Keratinocyte (primary cell): ENCODE data around the gene AAMP. TPM values are rescaled to one million over a fixed set of nuclear protein-coding genes. Genes with fewer than 3 reads are reported as not detected.
A peak's percentile ranks its signal among the peaks of the same experiment; 100 is the strongest.

Source experiments
- DNase-seq: peaks from one replicate; pipeline ENCODE4 v3.0.0-alpha.2; 2011; ENCODE audit warnings: low read depth, missing footprints, low spot score
- FAIRE-seq: peaks from 2 replicates; lab custom pipeline; 2011; peaks lifted over from hg19 to GRCh38; lab: Jason Lieb, UNC
- H2AFZ ChIP-seq: 2 replicates; pipeline ENCODE4 v1.6.0; 2012; ENCODE audit warnings: low read length, control low read depth, inconsistent platforms; ENCODE audit not compliant: control insufficient read depth
- H3K27ac ChIP-seq: 2 replicates; pipeline ENCODE4 v1.5.1; 2011; ENCODE audit warnings: low read length; ENCODE audit not compliant: control insufficient read depth, insufficient read depth
- H3K27me3 ChIP-seq: 3 replicates; pipeline ENCODE4 v1.6.0; 2011; ENCODE audit warnings: low read length; ENCODE audit not compliant: control insufficient read depth, insufficient read depth; ENCODE audit errors: extremely low read depth
- H3K36me3 ChIP-seq, 2 experiments: 2 replicates in 1 of 2; 3 replicates in 1 of 2; pipeline ENCODE4 v1.5.1; 2011; ENCODE audit warnings: low read length in 2 of 2, mild to moderate bottlenecking in 1 of 2; ENCODE audit not compliant: control insufficient read depth in 2 of 2, insufficient read depth in 2 of 2; ENCODE audit errors: extremely low read depth in 1 of 2
- H3K4me1 ChIP-seq: 3 replicates; pipeline ENCODE4 v1.5.1; 2011; ENCODE audit warnings: low read length; ENCODE audit not compliant: control insufficient read depth, insufficient read depth; ENCODE audit errors: extremely low read depth
- H3K4me2 ChIP-seq: 3 replicates; pipeline ENCODE4 v1.6.0; 2011; ENCODE audit warnings: low read depth, low read length; ENCODE audit not compliant: control insufficient read depth, insufficient read depth; ENCODE audit errors: extremely low read depth
- H3K4me3 ChIP-seq, 3 experiments: fragments of 200-600 bp in 1 of 3; sonication (generic) in 1 of 3; 2 replicates in 2 of 3; 3 replicates in 1 of 3; pipeline ENCODE4 v1.5.1; 2011 to 2016; ENCODE audit warnings: low read length in 3 of 3, mild to moderate bottlenecking in 3 of 3, control low read depth in 2 of 3, inconsistent platforms in 1 of 3, low read depth in 1 of 3, mixed read lengths in 1 of 3, mixed run types in 1 of 3, moderate library complexity in 1 of 3; ENCODE audit not compliant: control insufficient read depth in 2 of 3, insufficient read depth in 2 of 3; ENCODE audit errors: extremely low read depth in 1 of 3
- H3K79me2 ChIP-seq: 2 replicates; pipeline ENCODE4 v1.6.0; 2012; ENCODE audit warnings: low read length; ENCODE audit not compliant: control insufficient read depth, insufficient read depth
- H3K9ac ChIP-seq: 3 replicates; pipeline ENCODE4 v1.6.0; 2011; ENCODE audit warnings: low read length; ENCODE audit not compliant: control insufficient read depth, insufficient read depth; ENCODE audit errors: extremely low read depth
- H3K9me1 ChIP-seq: 3 replicates; pipeline ENCODE4 v1.6.0; 2011; ENCODE audit warnings: low read length; ENCODE audit not compliant: control insufficient read depth, insufficient read depth; ENCODE audit errors: extremely low read depth
- H3K9me3 ChIP-seq: 2 replicates; pipeline ENCODE4 v1.5.1; 2012; ENCODE audit warnings: low read depth, low read length; ENCODE audit not compliant: control insufficient read depth
- H4K20me1 ChIP-seq: 3 replicates; pipeline ENCODE4 v1.6.0; 2011; ENCODE audit warnings: low read length; ENCODE audit not compliant: control insufficient read depth, insufficient read depth; ENCODE audit errors: extremely low read depth
- CTCF ChIP-seq, 3 experiments: IDR thresholded peaks in 1 of 3; conservative IDR thresholded peaks in 1 of 3; optimal IDR thresholded peaks in 1 of 3; 2 replicates in 2 of 3; 3 replicates in 1 of 3; pipeline versions ENCODE3 to v1.5.1; 2011; ENCODE audit warnings: low read length in 3 of 3, mild to moderate bottlenecking in 3 of 3, moderate library complexity in 2 of 3, control low read depth in 1 of 3, inconsistent platforms in 1 of 3; ENCODE audit not compliant: insufficient read depth in 2 of 3; ENCODE audit errors: extremely low read depth in 1 of 3
- EZH2 ChIP-seq: IDR thresholded peaks from one replicate; pipeline ENCODE4 v1.6.1; 2012; ENCODE audit warnings: inconsistent platforms, mild to moderate bottlenecking, low read length, moderate library complexity
- dilution Hi-C: fragments of 300-500 bp; cut with MboI; formaldehyde crosslinking; loops from one replicate; pipeline ENCODE4 v1.7.0; 2020; ENCODE audit warnings: low sequenced_read_pairs; ENCODE audit not compliant: extremely low pct_ligation_motif_present
- polyA plus RNA-seq, 5 experiments: library from polyadenylated mRNA; depleted of rRNA in 3 of 5; stranded (reverse) in 3 of 5; stranded (forward) in 1 of 5; unstranded in 1 of 5; fragments of >200 nt; gene quantifications; 1 replicate in 1 of 5; 2 replicates in 3 of 5; 3 replicates in 1 of 5; pipeline versions ENCODE4 v1.2.1 to v1.2.3, GENCODE V29; 2011 to 2012; ENCODE audit warnings: missing spikeins in 2 of 5, low read depth in 1 of 5, low replicate concordance in 1 of 5

The AAMP gene
- polyA plus RNA-seq, 1 donor (not counting 4 experiments of a cell fraction or from before 2014, with no cell fraction given): 78.4 TPM

- H3K4me2 ChIP-seq: peak overlapping the region; percentile 86
- TF ChIP-seq CTCF (optimal IDR thresholded peaks at IDR 0.05 in 1 of 3, IDR thresholded peaks at IDR 0.05 in 1 of 3, conservative IDR thresholded peaks at IDR 0.05 in 1 of 3; ENCODE audit: extremely low read depth in 1 of 3, insufficient read depth in 2 of 3, low read length in 3 of 3): no peak
- TF ChIP-seq EZH2: no peak
- FAIRE-seq (no peak), DNase-seq (no peak)
- peaks cover 0 to 4% of the 10 kb centered on the region in 2 experiments for H3K36me3 ChIP-seq
- no peaks in the 10 kb centered on the region for H3K9me1 ChIP-seq
- H4K20me1 ChIP-seq: peaks cover 3% of the 10 kb centered on the region
- peaks cover 78% of the 10 kb centered on the region for H3K4me1 ChIP-seq
- no peaks in the 10 kb centered on the region for H3K27me3 ChIP-seq
- dilution Hi-C loops: no loop called here
- peak overlapping the region; percentile 61 for H2AFZ ChIP-seq
- no peaks in the 10 kb centered on the region for H3K9me3 ChIP-seq
- H3K27ac ChIP-seq: peak overlapping the region; percentile 85
- peak overlapping the region; percentile 65 for H3K9ac ChIP-seq
- peak overlapping the region in 1 of 3 experiments; percentile 45 for H3K4me3 ChIP-seq
- peaks cover 28% of the 10 kb centered on the region for H3K79me2 ChIP-seq
Observed at GRCh38 chr2:218294430-218295022, 24.6 kb upstream of the AAMP start.

GRCh38 chr2:218293715-218294429 lies 23.9 kb upstream of the AAMP start:
- peak overlapping the region; percentile 85 for H3K27ac ChIP-seq
- no peak overlapping the region for H3K4me3 ChIP-seq
- H3K79me2 ChIP-seq: peaks cover 33% of the 10 kb centered on the region
- H3K36me3 ChIP-seq: peaks cover 0 to 4% of the 10 kb centered on the region in 2 experiments
- H3K9me1 ChIP-seq: no peaks in the 10 kb centered on the region
- DNase-seq: no peak
- H3K4me2 ChIP-seq: peak overlapping the region; percentile 86
- TF ChIP-seq EZH2: no peak
- TF ChIP-seq CTCF (optimal IDR thresholded peaks at IDR 0.05 in 1 of 3, IDR thresholded peaks at IDR 0.05 in 1 of 3, conservative IDR thresholded peaks at IDR 0.05 in 1 of 3; ENCODE audit: extremely low read depth in 1 of 3, insufficient read depth in 2 of 3, low read length in 3 of 3): peak in 1 of 3 experiments; percentile 9
- H2AFZ ChIP-seq: no peak overlapping the region
- peaks cover 79% of the 10 kb centered on the region for H3K4me1 ChIP-seq
- FAIRE-seq: peak; percentile 46
- H4K20me1 ChIP-seq: peaks cover 3% of the 10 kb centered on the region
- H3K27me3 ChIP-seq: no peaks in the 10 kb centered on the region
- peak overlapping the region; percentile 65 for H3K9ac ChIP-seq
- dilution Hi-C loops: no loop called here
- no peaks in the 10 kb centered on the region for H3K9me3 ChIP-seq
